ENCODE results near the gene LRRC55. TPM values are rescaled to one million over a fixed set of nuclear protein-coding genes. Genes with fewer than 3 reads are reported as not detected.

Gene LRRC55
- total RNA-seq, 1 experiment from 2014 or later = 0.79 TPM

DNA sequence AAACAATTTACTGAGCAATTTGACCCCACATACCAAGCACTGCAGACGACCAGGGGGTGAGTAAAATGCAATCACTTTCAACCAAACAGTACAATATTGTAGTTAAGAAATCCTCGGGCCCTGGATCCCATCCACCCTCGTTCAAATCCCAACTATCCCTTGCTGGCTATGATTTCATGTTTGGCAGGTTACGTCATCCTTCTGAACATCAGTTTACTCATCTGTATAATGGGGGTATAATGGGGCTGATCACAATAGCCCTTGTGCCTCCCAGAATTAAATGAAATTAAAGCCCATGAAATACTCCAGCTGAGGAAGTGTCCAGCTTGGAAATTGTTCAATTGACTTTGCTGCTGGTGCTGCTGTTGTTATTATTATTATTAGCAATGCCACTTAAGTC, 34.7 kb downstream of the LRRC55 start:
- ChIA-PET POLR2A (no interaction called here), CTCF (no interaction called here)
- DNase-seq (ENCODE audit: low spot score) = no peak
- Mint-ChIP-seq H3K4me3 (no peak overlapping the region), H3K9me3 (peaks cover 3% of the 10 kb centered on the region; the same call in 1 of the 2 replicates), H3K27me3 (ENCODE audit: low read depth) (no peaks in the 10 kb centered on the region; the same call in 1 of the 2 replicates), H3K36me3 (no peaks in the 10 kb centered on the region), H3K27ac (no peak overlapping the region), H3K4me1 (peaks cover 3% of the 10 kb centered on the region)
- no peak for ATAC-seq
- TF ChIP-seq PREB (CRISPR knock-in tag; IDR thresholded peaks at IDR 0.05; ENCODE audit: borderline replicate concordance) = no peak
- TF ChIP-seq ERG (CRISPR knock-in tag; IDR thresholded peaks at IDR 0.05) = no peak
- no peak for TF ChIP-seq OVOL2 (CRISPR knock-in tag; IDR thresholded peaks at IDR 0.05; ENCODE audit: borderline replicate concordance)
- TF ChIP-seq STAT6 (CRISPR knock-in tag; conservative IDR thresholded peaks at IDR 0.05; ENCODE audit: low read depth) = no peak
- no peak for TF ChIP-seq SMAD4 (CRISPR knock-in tag; IDR thresholded peaks at IDR 0.05)
- no peak for TF ChIP-seq CREM (CRISPR knock-in tag; IDR thresholded peaks at IDR 0.05)
- no peak for TF ChIP-seq ESRRA (CRISPR knock-in tag; IDR thresholded peaks at IDR 0.05; ENCODE audit: borderline replicate concordance)
- no peak for TF ChIP-seq ZNF416 (CRISPR knock-in tag; IDR thresholded peaks at IDR 0.05)
- TF ChIP-seq JAZF1 (CRISPR knock-in tag; IDR thresholded peaks at IDR 0.05) = no peak
- TF ChIP-seq NR1H2 (CRISPR knock-in tag; IDR thresholded peaks at IDR 0.05) = no peak
- TF ChIP-seq ZNF317 (CRISPR knock-in tag; IDR thresholded peaks at IDR 0.05; ENCODE audit: borderline replicate concordance, low read depth) = no peak
- no peak for TF ChIP-seq SOX15 (CRISPR knock-in tag; IDR thresholded peaks at IDR 0.05)
- TF ChIP-seq ZSCAN18 (CRISPR knock-in tag; IDR thresholded peaks at IDR 0.05) = no peak
- no peak for TF ChIP-seq ZNF219 (CRISPR knock-in tag; IDR thresholded peaks at IDR 0.05; ENCODE audit: borderline replicate concordance)
- TF ChIP-seq IRF2 (CRISPR knock-in tag; IDR thresholded peaks at IDR 0.05; ENCODE audit: borderline replicate concordance, low read depth) = no peak
- TF ChIP-seq, protein P1, sequence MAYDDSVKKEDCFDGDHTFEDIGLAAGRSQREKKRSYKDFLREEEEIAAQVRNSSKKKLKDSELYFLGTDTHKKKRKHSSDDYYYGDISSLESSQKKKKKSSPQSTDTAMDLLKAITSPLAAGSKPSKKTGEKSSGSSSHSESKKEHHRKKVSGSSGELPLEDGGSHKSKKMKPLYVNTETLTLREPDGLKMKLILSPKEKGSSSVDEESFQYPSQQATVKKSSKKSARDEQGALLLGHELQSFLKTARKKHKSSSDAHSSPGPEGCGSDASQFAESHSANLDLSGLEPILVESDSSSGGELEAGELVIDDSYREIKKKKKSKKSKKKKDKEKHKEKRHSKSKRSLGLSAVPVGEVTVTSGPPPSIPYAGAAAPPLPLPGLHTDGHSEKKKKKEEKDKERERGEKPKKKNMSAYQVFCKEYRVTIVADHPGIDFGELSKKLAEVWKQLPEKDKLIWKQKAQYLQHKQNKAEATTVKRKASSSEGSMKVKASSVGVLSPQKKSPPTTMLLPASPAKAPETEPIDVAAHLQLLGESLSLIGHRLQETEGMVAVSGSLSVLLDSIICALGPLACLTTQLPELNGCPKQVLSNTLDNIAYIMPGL (CRISPR knock-in tag; IDR thresholded peaks at IDR 0.05) = no peak
- TF ChIP-seq NR2C2 (CRISPR knock-in tag; IDR thresholded peaks at IDR 0.05) = no peak

DNA sequence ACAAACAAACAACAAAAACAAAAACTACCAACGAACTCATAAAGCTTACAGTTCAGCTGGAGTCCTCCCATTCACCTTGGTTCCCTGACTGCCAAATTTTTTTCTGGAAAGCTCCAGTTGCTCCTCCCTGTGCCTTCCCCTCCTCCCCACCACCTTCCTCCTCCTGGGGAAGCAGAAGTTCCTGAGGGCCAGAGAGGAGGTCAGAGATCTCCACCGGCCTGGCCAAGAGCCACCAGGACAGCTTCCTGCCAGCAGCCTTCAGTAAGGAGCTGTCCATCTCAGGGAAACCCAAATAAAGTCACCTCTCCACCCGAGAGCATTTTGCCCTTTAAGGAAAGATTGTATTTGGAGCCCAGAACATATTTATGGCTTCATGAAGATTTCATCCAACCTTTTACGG, 35.3 kb downstream of the LRRC55 start:
- no peak for ATAC-seq
- H3K36me3 Mint-ChIP-seq = no peaks in the 10 kb centered on the region
- H3K27me3 Mint-ChIP-seq (ENCODE audit: low read depth) = no peaks in the 10 kb centered on the region; the same call in 1 of the 2 replicates
- TF ChIP-seq STAT6 (CRISPR knock-in tag; conservative IDR thresholded peaks at IDR 0.05; ENCODE audit: low read depth) (no peak), USF2 (CRISPR knock-in tag; IDR thresholded peaks at IDR 0.05) (no peak)
- TF ChIP-seq, protein P2, sequence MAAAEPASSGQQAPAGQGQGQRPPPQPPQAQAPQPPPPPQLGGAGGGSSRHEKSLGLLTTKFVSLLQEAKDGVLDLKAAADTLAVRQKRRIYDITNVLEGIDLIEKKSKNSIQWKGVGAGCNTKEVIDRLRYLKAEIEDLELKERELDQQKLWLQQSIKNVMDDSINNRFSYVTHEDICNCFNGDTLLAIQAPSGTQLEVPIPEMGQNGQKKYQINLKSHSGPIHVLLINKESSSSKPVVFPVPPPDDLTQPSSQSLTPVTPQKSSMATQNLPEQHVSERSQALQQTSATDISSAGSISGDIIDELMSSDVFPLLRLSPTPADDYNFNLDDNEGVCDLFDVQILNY (CRISPR knock-in tag; IDR thresholded peaks at IDR 0.05) = no peak
- ChIA-PET POLR2A (no interaction called here), CTCF (no interaction called here)
- no peak for DNase-seq (ENCODE audit: low spot score)
- no peak overlapping the region for H3K4me3 Mint-ChIP-seq
- H3K27ac Mint-ChIP-seq = no peak overlapping the region
- peaks cover 3% of the 10 kb centered on the region; the same call in 1 of the 2 replicates for H3K9me3 Mint-ChIP-seq
- H3K4me1 Mint-ChIP-seq = peaks cover 2% of the 10 kb centered on the region; the same call in 1 of the 2 replicates

Data from WTC11 (cell line).